ENCODE measurements around the gene MARVELD3.

DNA sequence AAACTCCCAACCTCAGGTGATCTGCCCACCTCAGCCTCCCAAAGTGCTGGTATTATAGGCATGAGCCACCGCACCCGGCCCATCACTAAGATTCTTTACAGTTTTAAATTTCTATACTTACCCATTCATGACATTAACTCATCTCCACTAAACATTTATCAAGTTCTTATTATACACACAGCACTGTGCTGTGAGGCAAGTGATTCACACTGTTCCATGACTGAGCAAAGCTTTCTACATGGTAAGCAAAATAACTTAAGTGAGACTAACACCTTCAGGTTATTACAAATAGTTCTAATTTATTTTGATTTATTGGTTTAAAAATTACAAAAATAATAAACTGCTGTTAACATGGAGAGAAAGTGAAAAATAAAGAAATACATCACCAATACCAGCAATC is 33.5 kb downstream of the MARVELD3 start:
- TF ChIP-seq, protein P1, sequence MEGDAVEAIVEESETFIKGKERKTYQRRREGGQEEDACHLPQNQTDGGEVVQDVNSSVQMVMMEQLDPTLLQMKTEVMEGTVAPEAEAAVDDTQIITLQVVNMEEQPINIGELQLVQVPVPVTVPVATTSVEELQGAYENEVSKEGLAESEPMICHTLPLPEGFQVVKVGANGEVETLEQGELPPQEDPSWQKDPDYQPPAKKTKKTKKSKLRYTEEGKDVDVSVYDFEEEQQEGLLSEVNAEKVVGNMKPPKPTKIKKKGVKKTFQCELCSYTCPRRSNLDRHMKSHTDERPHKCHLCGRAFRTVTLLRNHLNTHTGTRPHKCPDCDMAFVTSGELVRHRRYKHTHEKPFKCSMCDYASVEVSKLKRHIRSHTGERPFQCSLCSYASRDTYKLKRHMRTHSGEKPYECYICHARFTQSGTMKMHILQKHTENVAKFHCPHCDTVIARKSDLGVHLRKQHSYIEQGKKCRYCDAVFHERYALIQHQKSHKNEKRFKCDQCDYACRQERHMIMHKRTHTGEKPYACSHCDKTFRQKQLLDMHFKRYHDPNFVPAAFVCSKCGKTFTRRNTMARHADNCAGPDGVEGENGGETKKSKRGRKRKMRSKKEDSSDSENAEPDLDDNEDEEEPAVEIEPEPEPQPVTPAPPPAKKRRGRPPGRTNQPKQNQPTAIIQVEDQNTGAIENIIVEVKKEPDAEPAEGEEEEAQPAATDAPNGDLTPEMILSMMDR (IDR thresholded peaks at IDR 0.05) = no peak
- TF ChIP-seq POLR2A (IDR thresholded peaks at IDR 0.05) = no peak
- no peak for TF ChIP-seq EP300 (IDR thresholded peaks at IDR 0.05)
- TF ChIP-seq POLR2AphosphoS5 (IDR thresholded peaks at IDR 0.05) = no peak
